Measurements from ENCODE around the gene PLEKHM3.

Gene PLEKHM3

DNA sequence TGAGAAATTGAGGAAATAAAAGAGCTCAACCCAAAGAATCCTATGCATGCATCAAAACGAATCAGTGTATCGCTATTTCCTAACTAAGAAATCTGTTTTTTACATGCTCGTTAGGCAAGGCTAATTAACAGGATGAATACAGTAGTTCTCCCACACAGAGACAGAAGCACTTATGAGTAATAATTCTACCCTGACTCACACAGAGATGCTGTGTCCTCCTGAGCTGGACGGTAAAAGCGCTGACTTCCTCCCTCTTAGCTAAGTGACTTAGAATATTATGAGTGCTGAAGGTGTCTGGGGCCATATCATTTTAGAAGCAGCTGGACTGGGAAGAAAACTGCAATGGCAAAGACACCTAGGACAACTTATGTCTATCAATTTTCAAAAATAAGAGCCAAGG, 18.5 kb downstream of the PLEKHM3 start:
- Histone ChIP-seq H3K27ac (ENCODE audit: low read length) (no peak overlapping the region), H3K27me3 (ENCODE audit: control insufficient read depth, insufficient read depth, low read length) (no peaks in the 10 kb centered on the region), H3K36me3 (ENCODE audit: control insufficient read depth, low read depth, low read length) (no peaks in the 10 kb centered on the region)

DNA sequence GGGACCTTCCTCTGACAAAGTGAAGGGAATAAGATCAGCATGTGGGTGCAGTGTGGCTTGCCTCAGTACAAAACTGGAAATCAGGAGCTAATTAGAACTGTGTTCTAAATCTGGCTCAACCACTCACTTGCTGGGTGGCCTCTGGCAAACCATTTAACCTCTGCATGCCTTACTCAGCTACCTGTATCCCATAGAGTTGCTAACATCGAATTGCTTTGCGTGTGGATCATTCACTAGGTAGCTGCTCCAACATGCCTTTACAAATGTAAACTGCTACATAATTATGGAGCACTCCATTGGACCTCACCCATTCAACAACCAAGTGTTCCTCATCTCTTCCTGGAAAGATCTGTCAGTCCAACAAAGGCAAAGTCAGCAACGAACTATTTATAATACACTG, 19.0 kb downstream of the PLEKHM3 start:
- H3K27me3 ChIP-seq (ENCODE audit: control insufficient read depth, insufficient read depth, low read length): no peaks in the 10 kb centered on the region
- H3K4me1 ChIP-seq (ENCODE audit: control insufficient read depth, low read depth, low read length): no peaks in the 10 kb centered on the region
- H3K9ac ChIP-seq (ENCODE audit: low read length): no peak overlapping the region
- H3K4me3 ChIP-seq (ENCODE audit: low read length): no peak overlapping the region
- H3K36me3 ChIP-seq (ENCODE audit: control insufficient read depth, low read depth, low read length): no peaks in the 10 kb centered on the region
- H3K9me3 ChIP-seq (ENCODE audit: control insufficient read depth, low read depth, low read length): no peaks in the 10 kb centered on the region
- H3K27ac ChIP-seq (ENCODE audit: low read length): no peak overlapping the region

More for the DNA sequence above, 18.5 kb downstream of the PLEKHM3 start:
- H3K4me1 ChIP-seq (ENCODE audit: control insufficient read depth, low read depth, low read length): no peaks in the 10 kb centered on the region
- H3K4me3 ChIP-seq (ENCODE audit: low read length): no peak overlapping the region
- no peak overlapping the region for H3K9ac ChIP-seq (ENCODE audit: low read length)
- no peaks in the 10 kb centered on the region for H3K9me3 ChIP-seq (ENCODE audit: control insufficient read depth, low read depth, low read length)

DNA sequence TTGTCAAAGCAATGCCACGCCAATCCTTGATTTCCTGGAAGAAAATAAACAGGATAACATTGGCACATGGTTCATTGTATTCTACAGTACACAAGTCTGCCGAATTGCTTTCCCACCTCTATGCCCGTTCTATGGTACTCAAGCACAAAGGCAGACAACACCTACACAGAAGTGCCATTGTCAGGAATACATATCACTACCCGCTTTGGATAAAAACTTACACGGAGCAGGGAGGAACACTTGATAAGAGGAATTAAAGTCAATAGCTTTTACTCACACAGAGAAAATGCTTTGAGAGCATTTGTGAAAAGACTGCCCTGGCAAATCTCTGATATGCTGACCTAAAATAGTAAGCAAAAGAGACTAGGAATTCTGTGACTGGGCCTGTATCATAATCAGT, 23.4 kb downstream of the PLEKHM3 start:
- Histone ChIP-seq H3K36me3 (ENCODE audit: control insufficient read depth, low read depth, low read length) (no peaks in the 10 kb centered on the region), H3K27ac (ENCODE audit: low read length) (no peak overlapping the region), H3K4me3 (ENCODE audit: low read length) (no peak overlapping the region), H3K9me3 (ENCODE audit: control insufficient read depth, low read depth, low read length) (no peaks in the 10 kb centered on the region), H3K9ac (ENCODE audit: low read length) (no peak overlapping the region), H3K27me3 (ENCODE audit: control insufficient read depth, insufficient read depth, low read length) (no peaks in the 10 kb centered on the region), H3K4me1 (ENCODE audit: control insufficient read depth, low read depth, low read length) (no peaks in the 10 kb centered on the region)

DNA sequence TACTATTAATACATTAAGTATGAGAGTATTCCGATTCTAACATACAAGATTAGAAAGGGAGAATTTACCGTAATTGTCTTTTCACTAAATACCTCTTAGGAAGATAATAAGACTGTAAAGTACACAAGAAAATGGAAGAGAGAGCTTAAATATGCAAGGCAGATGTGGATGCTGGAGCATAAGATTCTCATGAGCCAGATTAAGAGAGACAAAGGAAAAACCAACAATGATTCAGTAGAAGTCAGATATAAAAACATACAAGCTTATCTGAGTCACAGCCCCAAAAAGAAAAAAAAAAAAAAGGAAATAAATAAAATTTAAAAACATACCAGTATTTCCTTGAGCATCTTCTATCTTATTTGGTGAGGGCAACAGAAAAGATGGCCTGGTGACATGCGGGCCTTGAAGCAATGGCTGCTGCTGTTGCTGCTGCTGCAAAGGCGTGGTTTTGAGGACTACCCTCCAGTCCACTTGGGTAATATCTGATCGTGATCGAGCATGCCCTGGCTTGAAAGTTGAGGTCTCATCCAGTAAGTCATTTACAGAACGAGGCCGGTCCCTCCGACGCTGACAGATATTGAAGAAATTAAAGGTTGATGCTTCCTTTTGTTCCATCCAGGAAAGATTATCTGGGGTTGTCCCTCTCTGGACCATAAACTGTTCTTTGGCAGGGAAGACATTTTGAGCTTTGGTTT, 24.5 kb downstream of the PLEKHM3 start:
- H3K27ac ChIP-seq (ENCODE audit: low read length): no peak overlapping the region
- H3K27me3 ChIP-seq (ENCODE audit: control insufficient read depth, insufficient read depth, low read length): no peaks in the 10 kb centered on the region
- no peak overlapping the region for H3K4me3 ChIP-seq (ENCODE audit: low read length)
- no peaks in the 10 kb centered on the region for H3K9me3 ChIP-seq (ENCODE audit: control insufficient read depth, low read depth, low read length)
- H3K9ac ChIP-seq (ENCODE audit: low read length): no peak overlapping the region
- no peaks in the 10 kb centered on the region for H3K36me3 ChIP-seq (ENCODE audit: control insufficient read depth, low read depth, low read length)
- no peaks in the 10 kb centered on the region for H3K4me1 ChIP-seq (ENCODE audit: control insufficient read depth, low read depth, low read length)

DNA sequence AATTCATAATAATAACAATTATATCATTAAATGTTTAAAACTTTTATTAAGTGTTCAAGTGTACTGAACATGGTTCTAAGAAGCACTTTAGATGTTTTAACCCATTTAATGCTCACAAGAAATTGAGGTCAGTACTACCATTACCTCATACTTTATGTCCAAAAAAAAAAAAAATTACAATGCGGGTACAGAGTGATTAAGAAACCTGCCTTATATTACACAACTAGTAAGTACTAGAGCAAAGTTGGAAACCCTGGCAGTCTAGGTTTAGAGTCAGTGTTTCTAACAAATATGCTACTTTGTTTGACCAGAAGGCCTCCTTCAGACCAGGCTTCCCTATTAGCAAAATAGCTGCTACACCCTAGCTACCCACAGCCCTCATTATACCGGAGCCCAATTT, 28.5 kb downstream of the PLEKHM3 start:
- Histone ChIP-seq H3K27me3 (ENCODE audit: control insufficient read depth, insufficient read depth, low read length) (no peaks in the 10 kb centered on the region), H3K27ac (ENCODE audit: low read length) (no peak overlapping the region), H3K4me1 (ENCODE audit: control insufficient read depth, low read depth, low read length) (no peaks in the 10 kb centered on the region), H3K9me3 (ENCODE audit: control insufficient read depth, low read depth, low read length) (no peaks in the 10 kb centered on the region), H3K4me3 (ENCODE audit: low read length) (no peak overlapping the region), H3K36me3 (ENCODE audit: control insufficient read depth, low read depth, low read length) (no peaks in the 10 kb centered on the region), H3K9ac (ENCODE audit: low read length) (no peak overlapping the region)

DNA sequence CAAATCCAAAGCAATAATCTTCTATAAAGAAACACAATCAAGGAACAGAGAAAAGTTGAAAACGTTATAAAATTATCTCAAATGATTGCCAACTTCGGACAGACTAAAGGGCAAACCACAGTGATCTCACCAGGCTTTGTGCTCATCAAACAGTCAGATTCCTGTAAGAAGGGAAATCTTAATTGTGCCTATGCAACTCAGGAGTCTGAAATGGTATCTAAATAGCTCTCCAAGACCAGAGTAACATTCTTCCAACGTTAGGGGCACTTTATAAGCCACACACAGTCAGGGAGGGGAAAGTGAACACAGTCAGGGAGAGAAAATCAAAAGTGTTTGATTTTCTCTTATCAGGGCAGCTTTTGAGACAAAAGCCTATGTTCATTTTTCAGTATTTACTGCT, 29.4 kb downstream of the PLEKHM3 start:
- H3K9me3 ChIP-seq (ENCODE audit: control insufficient read depth, low read depth, low read length): no peaks in the 10 kb centered on the region
- no peaks in the 10 kb centered on the region for H3K27me3 ChIP-seq (ENCODE audit: control insufficient read depth, insufficient read depth, low read length)
- no peak overlapping the region for H3K4me3 ChIP-seq (ENCODE audit: low read length)
- no peaks in the 10 kb centered on the region for H3K36me3 ChIP-seq (ENCODE audit: control insufficient read depth, low read depth, low read length)
- H3K27ac ChIP-seq (ENCODE audit: low read length): no peak overlapping the region
- H3K4me1 ChIP-seq (ENCODE audit: control insufficient read depth, low read depth, low read length): no peaks in the 10 kb centered on the region
- no peak overlapping the region for H3K9ac ChIP-seq (ENCODE audit: low read length)

DNA sequence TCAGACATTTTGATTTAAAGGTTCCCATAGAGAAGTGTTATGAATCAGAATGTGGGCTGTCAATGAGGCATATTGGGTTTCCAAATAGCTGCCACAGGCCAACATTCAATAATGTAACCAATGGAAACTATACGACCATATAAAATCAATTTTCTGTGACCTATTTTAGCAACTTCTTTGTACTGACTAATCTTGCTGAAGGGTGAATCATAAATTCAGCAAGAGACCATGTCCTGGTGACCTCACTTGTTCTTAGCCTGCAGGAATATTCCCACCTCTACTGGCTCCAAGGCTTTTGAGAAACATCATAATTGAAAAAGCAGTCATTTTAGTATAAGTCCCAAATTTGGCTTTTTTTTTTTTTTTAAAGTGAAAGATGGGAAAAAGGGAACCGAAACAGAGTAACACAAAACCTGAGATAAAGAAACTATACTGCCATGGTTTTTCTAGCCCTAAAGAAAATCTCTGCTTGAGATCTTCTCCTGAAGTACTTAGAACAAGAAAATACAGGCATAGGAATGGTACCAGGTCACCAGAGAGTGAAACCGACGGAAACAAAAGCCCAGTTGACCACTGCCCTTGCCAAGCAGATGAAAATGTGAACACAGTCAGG, 32.1 kb downstream of the PLEKHM3 start:
- Histone ChIP-seq H3K9me3 (ENCODE audit: control insufficient read depth, low read depth, low read length) (no peaks in the 10 kb centered on the region), H3K36me3 (ENCODE audit: control insufficient read depth, low read depth, low read length) (no peaks in the 10 kb centered on the region), H3K9ac (ENCODE audit: low read length) (no peak overlapping the region), H3K4me3 (ENCODE audit: low read length) (no peak overlapping the region), H3K27ac (ENCODE audit: low read length) (no peak overlapping the region), H3K27me3 (ENCODE audit: control insufficient read depth, insufficient read depth, low read length) (no peaks in the 10 kb centered on the region), H3K4me1 (ENCODE audit: control insufficient read depth, low read depth, low read length) (no peaks in the 10 kb centered on the region)

DNA sequence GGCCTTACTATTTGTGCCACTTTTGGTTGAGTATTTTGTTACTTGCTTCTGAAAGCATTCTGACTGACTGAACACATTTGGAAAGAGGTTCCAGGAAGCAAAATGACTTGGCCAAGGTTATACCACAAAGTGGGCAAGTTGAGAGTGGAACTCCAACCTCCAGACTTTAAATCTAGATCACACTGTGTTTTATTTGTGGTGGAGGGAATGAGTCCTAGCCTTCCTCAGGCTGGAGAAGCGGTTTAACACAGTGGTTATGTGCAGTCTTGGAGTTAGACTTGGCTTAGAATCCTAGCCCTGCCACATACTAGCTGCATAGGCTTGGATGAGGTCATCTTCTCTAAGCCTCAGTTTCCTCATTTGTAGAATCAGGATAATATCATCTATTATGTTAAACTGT, 33.4 kb downstream of the PLEKHM3 start:
- H3K27me3 ChIP-seq (ENCODE audit: control insufficient read depth, insufficient read depth, low read length): no peaks in the 10 kb centered on the region
- no peaks in the 10 kb centered on the region for H3K4me1 ChIP-seq (ENCODE audit: control insufficient read depth, low read depth, low read length)
- no peak overlapping the region for H3K27ac ChIP-seq (ENCODE audit: low read length)
- no peak overlapping the region for H3K4me3 ChIP-seq (ENCODE audit: low read length)
- no peaks in the 10 kb centered on the region for H3K36me3 ChIP-seq (ENCODE audit: control insufficient read depth, low read depth, low read length)
- no peak overlapping the region for H3K9ac ChIP-seq (ENCODE audit: low read length)
- no peaks in the 10 kb centered on the region for H3K9me3 ChIP-seq (ENCODE audit: control insufficient read depth, low read depth, low read length)

DNA sequence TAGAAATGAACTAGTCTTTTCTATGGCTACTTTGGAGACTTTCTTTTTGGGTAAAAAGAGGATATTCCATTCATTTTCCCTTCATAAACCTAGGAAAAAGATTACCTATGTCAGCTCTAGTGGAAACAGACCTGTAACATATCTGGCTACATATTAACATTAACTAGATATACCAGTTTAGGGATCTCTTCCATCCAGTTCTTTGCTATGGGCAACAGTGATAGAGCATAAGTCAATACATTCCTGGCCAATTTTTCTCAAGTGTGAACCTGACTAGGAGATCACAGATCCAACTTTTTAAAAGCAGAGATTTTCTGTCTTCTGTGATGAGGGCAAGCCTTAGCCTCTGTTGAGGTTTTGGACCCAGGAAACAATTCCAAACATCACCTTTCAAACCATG, 34.5 kb downstream of the PLEKHM3 start:
- H3K36me3 ChIP-seq (ENCODE audit: control insufficient read depth, low read depth, low read length): no peaks in the 10 kb centered on the region
- H3K9me3 ChIP-seq (ENCODE audit: control insufficient read depth, low read depth, low read length): no peaks in the 10 kb centered on the region
- H3K27ac ChIP-seq (ENCODE audit: low read length): no peak overlapping the region
- no peaks in the 10 kb centered on the region for H3K27me3 ChIP-seq (ENCODE audit: control insufficient read depth, insufficient read depth, low read length)
- H3K4me3 ChIP-seq (ENCODE audit: low read length): no peak overlapping the region
- H3K4me1 ChIP-seq (ENCODE audit: control insufficient read depth, low read depth, low read length): no peaks in the 10 kb centered on the region
- no peak overlapping the region for H3K9ac ChIP-seq (ENCODE audit: low read length)

DNA sequence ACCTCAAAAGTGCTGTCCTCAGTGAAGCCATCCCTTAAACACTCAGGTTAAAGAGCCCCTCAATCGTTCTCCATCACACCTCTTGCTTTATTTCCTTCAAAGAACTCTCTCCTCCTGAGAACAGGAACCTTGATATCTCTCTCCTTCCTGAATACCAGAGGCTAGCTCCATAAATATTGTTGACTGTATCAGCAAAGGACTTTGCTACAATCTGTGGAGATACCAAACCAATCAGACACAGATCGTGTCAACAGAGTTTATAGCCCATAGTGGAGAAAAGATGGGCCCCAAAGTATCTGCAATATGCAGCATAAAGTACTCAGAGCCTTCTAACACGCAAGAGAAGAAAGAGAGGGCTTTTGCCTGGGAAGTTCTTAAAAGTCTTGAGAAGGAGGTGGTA, 36.4 kb downstream of the PLEKHM3 start:
- no peaks in the 10 kb centered on the region for H3K9me3 ChIP-seq (ENCODE audit: control insufficient read depth, low read depth, low read length)
- no peaks in the 10 kb centered on the region for H3K36me3 ChIP-seq (ENCODE audit: control insufficient read depth, low read depth, low read length)
- H3K27me3 ChIP-seq (ENCODE audit: control insufficient read depth, insufficient read depth, low read length): no peaks in the 10 kb centered on the region
- no peaks in the 10 kb centered on the region for H3K4me1 ChIP-seq (ENCODE audit: control insufficient read depth, low read depth, low read length)
- no peak overlapping the region for H3K9ac ChIP-seq (ENCODE audit: low read length)
- H3K27ac ChIP-seq (ENCODE audit: low read length): no peak overlapping the region
- no peak overlapping the region for H3K4me3 ChIP-seq (ENCODE audit: low read length)

DNA sequence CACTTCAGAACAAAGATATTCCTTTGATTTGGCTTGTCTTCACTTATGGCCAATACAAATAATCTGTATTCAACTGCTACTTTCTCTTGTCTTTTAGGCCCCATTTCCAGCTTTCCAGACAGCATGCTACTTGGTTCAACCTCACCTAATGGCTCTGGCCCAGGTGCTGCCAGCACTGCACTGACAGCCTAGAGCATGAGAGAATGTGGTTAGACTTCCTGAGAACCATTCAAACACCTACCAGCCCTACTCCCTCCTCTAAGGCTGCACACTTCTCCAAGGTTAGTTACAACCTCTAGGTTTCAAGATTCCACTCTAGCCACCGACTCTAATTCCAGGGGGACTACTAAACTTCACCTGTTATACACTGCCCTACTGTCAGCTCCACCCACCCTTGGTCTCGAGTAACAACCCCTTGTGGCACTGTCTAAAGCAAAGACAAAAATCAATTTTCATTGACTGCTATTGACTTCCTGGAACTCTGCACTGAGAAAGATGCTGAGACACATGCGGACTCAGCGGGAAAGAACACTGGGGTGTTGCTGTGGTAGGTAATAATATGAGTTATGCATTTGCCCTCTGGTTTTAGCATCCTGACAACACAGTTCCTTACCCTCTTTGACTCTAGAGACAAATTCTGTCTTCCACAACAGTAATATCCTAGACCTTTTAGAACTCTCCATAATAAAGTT, 38.2 kb downstream of the PLEKHM3 start:
- Histone ChIP-seq H3K27me3 (ENCODE audit: control insufficient read depth, insufficient read depth, low read length) (no peaks in the 10 kb centered on the region), H3K27ac (ENCODE audit: low read length) (no peak overlapping the region), H3K4me3 (ENCODE audit: low read length) (no peak overlapping the region), H3K9ac (ENCODE audit: low read length) (no peak overlapping the region), H3K9me3 (ENCODE audit: control insufficient read depth, low read depth, low read length) (no peaks in the 10 kb centered on the region), H3K36me3 (ENCODE audit: control insufficient read depth, low read depth, low read length) (no peaks in the 10 kb centered on the region), H3K4me1 (ENCODE audit: control insufficient read depth, low read depth, low read length) (no peaks in the 10 kb centered on the region)
